HepG2 (cell line): ENCODE results near the gene TBC1D22A. TPM values are rescaled to one million over a fixed set of nuclear protein-coding genes. Genes with fewer than 3 reads are reported as not detected.

Experiments used
- ATAC-seq: fragments of 200-7000 bp; cut with Tn5 transposase; 3 replicates; pipeline ENCODE4 v1.9.1; 2020; ENCODE audit warnings: mild to moderate bottlenecking, moderate library complexity
- BruUV-seq: library from RNA; stranded (reverse); fragments of 400-500 nt; replicated peaks from 2 replicates; lab custom pipeline; 2021; lab: Mats Ljungman, UMichigan
- CTCF ChIA-PET: fragments of 300-600 bp; formaldehyde crosslinking; extraction: SDS; loops from one replicate; lab custom pipeline; 2021; ENCODE audit warnings: low total read pairs, inconsistent platforms, low intra/inter-chr PET ratio; lab: Yijun Ruan, JAX
- POLR2A ChIA-PET: fragments of 350-600 bp; sonication (Branson Sonifier 250); formaldehyde crosslinking; loops from one replicate; lab custom pipeline; 2020; ENCODE audit warnings: antibody characterized with exemption, inconsistent platforms; lab: Yijun Ruan, JAX
- DNase-seq: peaks from one replicate; pipeline ENCODE4 v3.0.0-alpha.2; 2015; ENCODE audit warnings: low spot score
- FAIRE-seq: peaks from 3 replicates; lab custom pipeline; 2011; peaks lifted over from hg19 to GRCh38; lab: Jason Lieb, UNC
- H2AFZ ChIP-seq: one replicate; pipeline ENCODE4 v1.6.1; 2011; ENCODE audit warnings: low read length, inconsistent platforms
- H3K27ac ChIP-seq: fragments of 300-600 bp; 3 replicates; pipeline ENCODE4 v1.8.0; 2011; ENCODE audit warnings: mixed run types, mild to moderate bottlenecking, mixed read lengths, low read length, inconsistent platforms; ENCODE audit not compliant: insufficient read depth; ENCODE audit errors: extremely low read length
- H3K27me3 ChIP-seq, 2 experiments: fragments of 200-600 bp in 1 of 2; 2 replicates in 1 of 2; 3 replicates in 1 of 2; pipeline versions ENCODE4 v1.6.0 to v1.8.0; 2011; ENCODE audit warnings: low read length in 2 of 2, mild to moderate bottlenecking in 2 of 2, moderate library complexity in 2 of 2, inconsistent platforms in 1 of 2; ENCODE audit not compliant: insufficient read depth in 2 of 2, control insufficient read depth in 1 of 2
- H3K36me3 ChIP-seq, 2 experiments: fragments of 200-600 bp in 1 of 2; replicated peaks in 1 of 2; 2 replicates in 1 of 2; 3 replicates in 1 of 2; pipeline versions ENCODE4 v1.5.1 to v1.8.0; 2011; ENCODE audit warnings: low read length in 2 of 2, inconsistent platforms in 1 of 2; ENCODE audit not compliant: insufficient read depth in 2 of 2, control insufficient read depth in 1 of 2
- H3K4me1 ChIP-seq: 2 replicates; pipeline ENCODE4 v1.5.1; 2012; ENCODE audit warnings: low read length, inconsistent platforms; ENCODE audit not compliant: insufficient read depth
- H3K4me2 ChIP-seq: 2 replicates; pipeline ENCODE4 v1.6.0; 2011; ENCODE audit warnings: low read depth, low read length, inconsistent platforms
- H3K4me3 ChIP-seq, 3 experiments: fragments of 200-600 bp in 1 of 3; sonication (generic), shearing (Covaris generic) in 1 of 3; replicated peaks in 1 of 3; 2 replicates each; pipeline ENCODE4 v1.5.1; 2011 to 2016; ENCODE audit warnings: low read length in 3 of 3, inconsistent platforms in 2 of 3, low read depth in 2 of 3, mild to moderate bottlenecking in 2 of 3, control low read depth in 1 of 3, mixed read lengths in 1 of 3; ENCODE audit not compliant: insufficient read depth in 1 of 3
- H3K79me2 ChIP-seq: one replicate; pipeline ENCODE4 v1.6.1; 2011; ENCODE audit warnings: low read length, inconsistent platforms; ENCODE audit not compliant: insufficient read depth
- H3K9ac ChIP-seq: 2 replicates; pipeline ENCODE4 v1.6.0; 2011; ENCODE audit warnings: mild to moderate bottlenecking, low read depth, low read length, inconsistent platforms; ENCODE audit not compliant: insufficient read depth
- H3K9me3 ChIP-seq: 2 replicates; pipeline ENCODE4 v1.5.1; 2012; ENCODE audit warnings: mild to moderate bottlenecking, low read length
- H4K20me1 ChIP-seq: 2 replicates; pipeline ENCODE4 v1.6.0; 2011; ENCODE audit warnings: inconsistent platforms, mild to moderate bottlenecking, low read length, moderate library complexity; ENCODE audit not compliant: insufficient read depth
- HDAC2 ChIP-seq: sonication (generic); formaldehyde crosslinking; IDR thresholded peaks from 2 replicates; pipeline ENCODE4 v1.4.0; 2020; ENCODE audit warnings: missing genetic modification reagents
- MTF1 ChIP-seq: sonication (generic); formaldehyde crosslinking; IDR thresholded peaks from 2 replicates; pipeline ENCODE4 v1.5.0; 2020; ENCODE audit warnings: missing genetic modification reagents
- NFYC ChIP-seq: IDR thresholded peaks from 2 replicates; pipeline ENCODE4 v1.6.1; 2016; ENCODE audit warnings: missing genetic modification reagents, missing compliant biosample characterization
- NONO ChIP-seq, 2 experiments: fragments of 450-650 bp in 1 of 2; sonication (generic) in 1 of 2; formaldehyde crosslinking in 1 of 2; IDR thresholded peaks in 1 of 2; conservative IDR thresholded peaks in 1 of 2; 2 replicates each; pipeline versions ENCODE4 v1.6.1 to v1.8.0; 2017 to 2022; ENCODE audit warnings: mild to moderate bottlenecking in 1 of 2, missing genetic modification reagents in 1 of 2, moderate library complexity in 1 of 2
- SAP130 ChIP-seq: IDR thresholded peaks from 2 replicates; pipeline ENCODE4 v1.6.1; 2016; ENCODE audit warnings: low read depth
- SOX13 ChIP-seq, 3 experiments: fragments of 450-650 bp in 1 of 3; sonication (generic) in 1 of 3; formaldehyde crosslinking in 1 of 3; IDR thresholded peaks in 2 of 3; conservative IDR thresholded peaks in 1 of 3; 2 replicates each; pipeline versions ENCODE4 v1.5.0 to v1.6.1; 2016 to 2020; ENCODE audit warnings: antibody characterized with exemption in 1 of 3, mild to moderate bottlenecking in 1 of 3, missing compliant biosample characterization in 1 of 3, missing genetic modification reagents in 1 of 3, moderate library complexity in 1 of 3
- TBX3 ChIP-seq: fragments of 450-650 bp; IDR thresholded peaks from 2 replicates; pipeline ENCODE4 v1.6.1; 2017; ENCODE audit warnings: antibody characterized with exemption, mild to moderate bottlenecking, inconsistent platforms, borderline replicate concordance
- UBTF ChIP-seq: sonication (generic); formaldehyde crosslinking; IDR thresholded peaks from 2 replicates; pipeline ENCODE4 v1.4.0; 2020; ENCODE audit warnings: mild to moderate bottlenecking, missing genetic modification reagents
- ZNF205 ChIP-seq: IDR thresholded peaks from 2 replicates; pipeline ENCODE4 v1.6.1; 2018; ENCODE audit warnings: missing biosample characterization, missing genetic modification reagents
- ZNF883 ChIP-seq: sonication (generic); formaldehyde crosslinking; IDR thresholded peaks from 2 replicates; pipeline ENCODE4 v1.5.1; 2020; ENCODE audit warnings: mild to moderate bottlenecking, missing genetic modification reagents; ENCODE audit errors: not compliant biosample characterization
- WGBS: methylation state at CpG from one replicate; pipeline ENCODE4 v1.1.6; 2017; ENCODE audit warnings: low lambda C conversion rate; 5-methylcytosine and 5-hydroxymethylcytosine counted together
- in situ Hi-C: cut with HindIII; loops from 2 replicates; pipeline ENCODE4 v1.10.0; 2017; ENCODE audit warnings: low pct_unique_long_range_greater_than_20kb; ENCODE audit not compliant: extremely low pct_ligation_motif_present
- intact Hi-C: fragments of 100-400 bp; cut with micrococcal nuclease; formaldehyde crosslinking; loops from one replicate; pipeline ENCODE4 v1.10.0; 2022; ENCODE audit not compliant: unreplicated experiment
- polyA plus RNA-seq, 8 experiments: library from polyadenylated mRNA; depleted of rRNA in 3 of 8; stranded (reverse) in 7 of 8; unstranded in 1 of 8; fragments of >200 nt; fragmentation: Illumina TruSeq in 4 of 8; extraction: Trizol in 4 of 8; gene quantifications; 2 replicates each; pipeline versions ENCODE4 v1.2.1 to v1.2.3, GENCODE V29; 2011 to 2016; ENCODE audit warnings: low read depth in 4 of 8, missing spikeins in 1 of 8, mixed read lengths in 1 of 8; ENCODE audit not compliant: insufficient read depth in 1 of 8
- total RNA-seq, 5 experiments: library from RNA; depleted of rRNA; stranded (reverse); fragments of >200 nt; fragmentation: Illumina TruSeq; extraction: Trizol; gene quantifications; 2 replicates each; pipeline ENCODE4 v1.2.3, GENCODE V29; 2016; ENCODE audit warnings: low read depth in 1 of 5
- TF ChIP-seq, protein P1 (sequence below): sonication (generic); IDR thresholded peaks from 2 replicates; pipeline ENCODE4 v1.6.1; 2016; ENCODE audit warnings: low read depth, borderline replicate concordance
- TF ChIP-seq, protein P2 (sequence below): sonication (generic); formaldehyde crosslinking; IDR thresholded peaks from 2 replicates; pipeline ENCODE4 v1.4.0; 2020; ENCODE audit warnings: missing genetic modification reagents

The TBC1D22A gene
- total and polyA plus RNA-seq, 2 of the 13 experiments (the other 11 are each of a cell fraction or from before 2014, with no cell fraction given), result 17.3 to 18.0 TPM

GRCh38 chr22:46774980-46775849 is 12.8 kb downstream of the TBC1D22A start (continued):
- TF ChIP-seq, protein P1, sequence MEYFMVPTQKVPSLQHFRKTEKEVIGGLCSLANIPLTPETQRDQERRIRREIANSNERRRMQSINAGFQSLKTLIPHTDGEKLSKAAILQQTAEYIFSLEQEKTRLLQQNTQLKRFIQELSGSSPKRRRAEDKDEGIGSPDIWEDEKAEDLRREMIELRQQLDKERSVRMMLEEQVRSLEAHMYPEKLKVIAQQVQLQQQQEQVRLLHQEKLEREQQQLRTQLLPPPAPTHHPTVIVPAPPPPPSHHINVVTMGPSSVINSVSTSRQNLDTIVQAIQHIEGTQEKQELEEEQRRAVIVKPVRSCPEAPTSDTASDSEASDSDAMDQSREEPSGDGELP, result no peak

DNA sequence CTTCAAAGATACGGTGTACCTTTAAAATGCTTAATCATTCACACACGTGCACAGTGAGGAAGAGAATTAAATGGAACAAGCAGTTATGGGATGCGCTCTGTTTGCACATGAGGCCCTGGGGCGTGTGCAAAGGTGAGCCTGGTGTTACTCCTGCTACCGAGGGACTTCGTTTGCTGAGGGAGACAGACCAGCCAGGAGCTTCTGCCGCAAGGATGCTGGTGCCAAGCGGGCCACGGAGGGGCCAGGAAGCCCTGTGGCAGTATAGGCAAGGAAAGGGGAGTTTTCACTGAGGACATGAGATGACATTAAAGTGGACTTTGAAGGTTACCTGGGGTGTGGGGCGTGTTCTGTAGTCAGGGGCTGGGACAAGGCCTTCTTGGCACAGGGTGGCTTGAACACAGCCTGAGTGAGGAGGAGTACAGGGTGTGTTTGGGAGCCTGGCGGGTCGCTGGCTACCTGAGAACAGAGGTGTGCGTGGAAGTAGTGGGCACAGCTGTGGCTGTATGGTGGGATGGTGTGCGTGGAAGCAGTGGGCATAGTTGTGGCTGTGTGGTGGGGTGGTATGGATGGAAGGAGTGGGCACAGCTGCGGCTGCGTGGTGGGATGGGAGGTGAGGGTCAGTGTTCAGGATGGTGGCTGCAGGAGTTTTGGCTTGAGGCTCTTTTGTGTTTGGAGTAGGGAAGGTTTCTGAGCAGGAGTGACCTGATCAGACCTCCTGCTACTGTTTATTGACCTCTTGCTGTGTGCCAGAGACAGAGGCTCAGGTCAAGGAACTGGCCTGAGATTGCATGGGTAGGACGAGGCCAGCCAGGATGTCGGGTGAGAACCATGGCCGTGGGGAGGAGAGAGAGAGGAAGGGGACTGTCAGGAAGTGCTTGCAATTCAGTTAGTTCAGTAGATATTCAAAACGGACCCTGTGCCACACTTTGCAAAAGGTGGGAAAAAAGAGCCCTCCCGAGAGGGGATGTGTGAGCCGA is 13.7 kb downstream of the TBC1D22A start:
- peaks cover 17% of the 10 kb centered on the region; the same call in 1 of the 2 replicates for H4K20me1 ChIP-seq
- ChIA-PET POLR2A (interaction anchor here (1.1 to 4.8 kb wide), 6 partner anchors 13 to 212 kb away, joined by 3 to 144 read pairs (median 11); partner anchors contain the start of gene TBC1D22A), CTCF (no interaction called here)
- BruUV-seq, result no TSS peak
- no peak overlapping the region for H2AFZ ChIP-seq
- in situ Hi-C loops (no loop called here), intact Hi-C loops (loop anchor here (2.0 to 5.0 kb wide), 3 partner anchors 17 to 379 kb away; no protein-coding TSS in a partner anchor)
- H3K4me1 ChIP-seq, result peaks cover 46% of the 10 kb centered on the region
- peak; percentile 43 for DNase-seq
- peak; percentile 30 for ATAC-seq
- H3K79me2 ChIP-seq, result peaks cover 78% of the 10 kb centered on the region
- H3K4me2 ChIP-seq, result peak overlapping the region; percentile 90
- H3K36me3 ChIP-seq, result peaks cover 2 to 8% of the 10 kb centered on the region in 2 experiments; a peak in 3 of 5 replicates
- 57% methylated on average over 22 of the region's 22 CpGs for WGBS
- peak overlapping the region; percentile 79; the same call in 1 of the 2 replicates for H3K9ac ChIP-seq
- no peaks in the 10 kb centered on the region for H3K9me3 ChIP-seq
- FAIRE-seq, result peak; percentile 72
- peak overlapping the region in 2 of 3 experiments; percentile 58 to 77; a peak in 4 of 6 replicates for H3K4me3 ChIP-seq
- peak overlapping the region; percentile 82 for H3K27ac ChIP-seq
- H3K27me3 ChIP-seq, result no peaks in the 10 kb centered on the region
- TF ChIP-seq ZNF883 (CRISPR knock-in tag), result peak; percentile 13
- 0 out of 2 replicates have a peak, but pooled peaks have one; percentile 9 for TF ChIP-seq NFYC (CRISPR knock-in tag)
- TF ChIP-seq SAP130, result peak; percentile 37
- TF ChIP-seq ZNF205 (CRISPR knock-in tag), result no peak
- TF ChIP-seq, protein P2, sequence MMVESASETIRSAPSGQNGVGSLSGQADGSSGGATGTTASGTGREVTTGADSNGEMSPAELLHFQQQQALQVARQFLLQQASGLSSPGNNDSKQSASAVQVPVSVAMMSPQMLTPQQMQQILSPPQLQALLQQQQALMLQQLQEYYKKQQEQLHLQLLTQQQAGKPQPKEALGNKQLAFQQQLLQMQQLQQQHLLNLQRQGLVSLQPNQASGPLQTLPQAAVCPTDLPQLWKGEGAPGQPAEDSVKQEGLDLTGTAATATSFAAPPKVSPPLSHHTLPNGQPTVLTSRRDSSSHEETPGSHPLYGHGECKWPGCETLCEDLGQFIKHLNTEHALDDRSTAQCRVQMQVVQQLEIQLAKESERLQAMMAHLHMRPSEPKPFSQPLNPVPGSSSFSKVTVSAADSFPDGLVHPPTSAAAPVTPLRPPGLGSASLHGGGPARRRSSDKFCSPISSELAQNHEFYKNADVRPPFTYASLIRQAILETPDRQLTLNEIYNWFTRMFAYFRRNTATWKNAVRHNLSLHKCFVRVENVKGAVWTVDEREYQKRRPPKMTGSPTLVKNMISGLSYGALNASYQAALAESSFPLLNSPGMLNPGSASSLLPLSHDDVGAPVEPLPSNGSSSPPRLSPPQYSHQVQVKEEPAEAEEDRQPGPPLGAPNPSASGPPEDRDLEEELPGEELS, result 0 out of 2 replicates have a peak, but pooled peaks have one; percentile 41
- TF ChIP-seq TBX3, result no peak
- 0 out of 2 replicates have a peak, but pooled peaks have one; percentile 16 for TF ChIP-seq UBTF (CRISPR knock-in tag)
- TF ChIP-seq MTF1, result peak; percentile 87
- TF ChIP-seq NONO (IDR thresholded peaks at IDR 0.05), result no peak
- 0 out of 2 replicates have a peak, but pooled peaks have one; percentile 38 for TF ChIP-seq NONO (CRISPR knock-in tag; conservative IDR thresholded peaks at IDR 0.05)
- TF ChIP-seq SOX13 (IDR thresholded peaks at IDR 0.05), result no peak
- TF ChIP-seq SOX13 (CRISPR knock-in tag; conservative IDR thresholded peaks at IDR 0.05 in 1 of 2, IDR thresholded peaks at IDR 0.05 in 1 of 2), result 0 out of 4 replicates have a peak, but pooled peaks of 1 of the 2 experiments have one; percentile 27
- TF ChIP-seq HDAC2 (CRISPR knock-in tag), result peak; percentile 16; the same call in 1 of the 2 replicates
